NCI-H226 (cell line): ENCODE measurements around the gene TSPAN9.

Source experiments
- DNase-seq: peaks from one replicate; pipeline ENCODE4 v3.0.0-alpha.2; 2015

TSPAN9 gene

GRCh38 chr12:3168223-3169221 is 91.3 kb downstream of the TSPAN9 start:
- peak; percentile 92 for DNase-seq

DNA sequence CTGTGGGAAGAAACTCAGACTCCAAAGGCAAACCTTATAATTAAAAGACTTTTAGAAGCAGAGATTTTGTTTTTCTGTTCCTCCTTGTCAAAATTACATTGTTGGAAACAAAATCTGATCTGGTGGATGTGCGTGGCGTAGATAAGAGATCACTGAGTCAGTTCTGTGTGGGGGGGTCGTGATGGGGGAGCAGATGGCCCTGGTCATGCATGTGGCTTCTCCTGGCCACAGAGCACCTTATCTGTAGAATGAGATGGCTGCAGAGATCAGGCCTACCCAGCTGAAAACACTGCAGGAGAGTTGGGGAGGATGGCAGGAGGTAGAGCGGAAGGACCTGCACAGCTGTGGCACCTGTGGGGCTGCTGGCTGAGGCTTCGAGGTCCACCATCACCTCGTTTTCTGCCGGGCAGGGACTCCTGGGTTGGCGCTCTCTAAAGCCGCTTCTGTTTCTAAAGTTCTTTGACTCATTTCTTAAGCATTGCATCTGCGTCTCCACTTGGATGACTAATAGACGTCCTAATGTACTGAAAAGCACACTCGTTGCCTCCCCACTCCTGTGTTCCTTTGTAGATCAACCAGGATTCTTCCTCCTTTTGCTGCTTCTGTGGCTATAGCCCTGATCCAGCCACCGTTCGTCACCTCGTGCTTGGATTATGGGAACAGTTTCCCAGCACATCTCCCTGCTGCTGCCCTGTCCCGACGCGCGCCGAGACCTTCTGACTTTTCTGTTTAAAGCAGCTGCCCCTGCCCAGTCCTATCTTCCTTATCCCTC is 93.4 kb downstream of the TSPAN9 start:
- DNase-seq, result peak; percentile 90

DNA sequence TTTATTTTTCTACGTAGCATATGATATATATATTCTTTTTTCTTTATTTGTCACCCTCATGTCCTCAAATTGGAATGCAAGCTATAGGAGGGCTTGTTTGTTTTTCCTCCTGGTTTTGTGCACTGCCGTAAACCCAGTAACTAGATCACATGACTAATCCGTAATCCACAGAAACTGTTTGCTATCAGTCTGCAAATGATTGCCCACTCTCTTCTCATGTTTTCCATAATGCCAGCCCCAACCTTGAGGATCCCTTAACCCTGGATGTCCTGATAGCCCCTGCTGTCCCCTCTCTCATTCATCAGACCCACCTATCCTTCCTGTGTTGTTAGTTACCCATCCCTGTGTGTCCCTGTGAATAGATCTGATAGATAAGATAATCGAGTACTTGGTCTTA is 94.0 kb downstream of the TSPAN9 start:
- no peak for DNase-seq

DNA sequence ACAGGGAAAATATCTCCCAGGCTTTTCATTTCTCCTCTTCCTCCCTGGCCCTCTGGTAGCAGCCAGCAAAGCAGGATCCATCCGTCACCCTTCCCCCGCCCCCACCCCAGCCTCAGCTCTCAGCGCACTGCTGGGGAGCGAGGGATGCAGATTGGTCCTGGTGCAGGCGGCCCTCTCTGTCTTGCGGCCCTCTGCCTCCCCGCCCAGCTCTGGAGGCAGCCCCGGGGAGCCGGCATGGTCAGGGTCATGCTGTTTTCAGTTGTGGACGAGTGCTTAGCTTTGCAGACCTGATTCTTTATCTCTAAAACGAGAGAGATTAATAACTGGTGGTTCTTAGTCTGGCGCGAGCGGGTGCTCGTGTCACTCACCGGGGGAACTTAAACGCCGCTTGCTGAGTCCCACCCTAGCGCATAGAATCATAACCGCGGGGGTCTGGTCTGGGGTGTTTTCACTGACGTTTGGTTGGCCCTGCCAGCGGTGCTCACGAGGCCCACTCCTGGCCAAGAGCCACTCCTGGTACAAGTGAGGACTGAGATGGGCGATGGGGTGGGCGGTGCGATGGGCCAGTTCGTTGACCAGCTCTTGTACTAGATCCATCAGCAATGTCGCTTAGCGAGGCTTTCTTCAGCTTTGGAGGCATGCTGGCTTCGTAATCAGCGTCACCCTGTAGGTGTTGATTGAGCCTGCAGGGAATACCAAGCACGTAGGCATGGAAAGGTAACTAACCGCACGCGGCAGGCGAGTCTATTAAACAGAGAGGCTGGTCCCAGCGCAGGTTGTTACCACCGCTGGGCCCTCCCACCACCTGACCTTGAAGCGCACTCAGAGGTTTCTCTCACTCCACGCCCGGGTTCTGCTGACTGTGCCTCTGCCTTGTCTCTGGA is 95.2 kb downstream of the TSPAN9 start:
- no peak for DNase-seq

GRCh38 chr12:3173008-3173553 is 95.9 kb downstream of the TSPAN9 start:
- no peak for DNase-seq

DNA sequence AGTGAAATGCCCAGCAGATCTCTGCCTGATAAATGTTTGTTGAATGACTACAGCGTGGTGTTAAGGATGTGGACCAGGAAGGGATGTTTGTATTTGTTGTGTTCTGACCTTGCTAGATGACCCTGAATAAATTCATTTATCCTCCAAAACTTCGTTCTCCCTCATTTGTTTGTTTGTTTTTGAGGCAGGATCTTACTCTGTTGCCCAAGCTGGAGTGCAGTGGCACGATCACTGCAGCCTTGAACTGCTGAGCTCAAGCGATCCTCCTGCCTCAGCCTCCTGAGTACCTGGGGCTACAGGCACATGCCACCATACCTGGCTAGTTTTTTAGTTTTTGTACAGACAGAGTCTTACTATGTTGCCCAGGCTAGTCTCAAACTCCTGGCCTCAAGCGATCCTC is 96.7 kb downstream of the TSPAN9 start:
- no peak for DNase-seq

DNA sequence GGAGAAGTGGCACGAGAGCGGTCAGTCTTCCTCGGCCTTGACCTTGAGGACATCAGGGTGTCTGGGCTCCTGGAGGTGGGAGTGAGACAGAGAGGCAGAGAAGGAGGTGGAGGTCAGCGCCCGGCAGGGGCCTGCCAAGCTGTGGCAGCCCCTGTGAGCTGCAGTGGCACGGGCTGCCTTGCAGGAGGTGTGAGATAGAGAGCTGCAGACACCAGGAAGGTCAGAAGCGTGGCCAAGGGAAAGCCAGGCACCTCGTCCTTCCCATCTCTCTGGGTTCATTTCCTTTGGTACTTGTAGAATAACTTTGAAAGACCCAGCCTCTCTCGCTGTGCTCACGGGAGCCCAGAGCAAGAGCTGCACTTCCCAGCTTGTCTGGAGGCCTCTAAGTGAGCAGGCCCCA is 98.1 kb downstream of the TSPAN9 start:
- no peak for DNase-seq

DNA sequence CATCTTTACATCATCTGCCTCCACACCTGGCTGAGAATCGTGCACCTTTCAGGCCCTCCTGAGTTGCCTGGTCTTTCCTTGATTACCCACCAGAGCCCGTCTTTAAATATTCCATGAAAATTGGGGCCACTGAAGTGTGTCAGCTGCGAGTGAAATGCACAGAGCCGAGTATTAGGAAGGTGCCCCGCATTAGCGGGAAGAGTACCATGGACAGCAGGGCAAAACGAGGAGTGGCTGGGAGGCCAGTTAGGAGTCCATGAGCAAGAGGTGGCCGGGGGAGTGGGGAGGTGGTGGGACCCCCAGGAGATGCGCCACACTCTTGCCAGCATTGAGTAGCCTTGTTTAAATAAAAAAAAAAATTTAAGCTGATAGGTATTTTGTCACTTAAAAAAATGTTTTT is 99.6 kb downstream of the TSPAN9 start:
- DNase-seq, result no peak

GRCh38 chr12:3177778-3178425 is 100.7 kb downstream of the TSPAN9 start:
- no peak for DNase-seq

DNA sequence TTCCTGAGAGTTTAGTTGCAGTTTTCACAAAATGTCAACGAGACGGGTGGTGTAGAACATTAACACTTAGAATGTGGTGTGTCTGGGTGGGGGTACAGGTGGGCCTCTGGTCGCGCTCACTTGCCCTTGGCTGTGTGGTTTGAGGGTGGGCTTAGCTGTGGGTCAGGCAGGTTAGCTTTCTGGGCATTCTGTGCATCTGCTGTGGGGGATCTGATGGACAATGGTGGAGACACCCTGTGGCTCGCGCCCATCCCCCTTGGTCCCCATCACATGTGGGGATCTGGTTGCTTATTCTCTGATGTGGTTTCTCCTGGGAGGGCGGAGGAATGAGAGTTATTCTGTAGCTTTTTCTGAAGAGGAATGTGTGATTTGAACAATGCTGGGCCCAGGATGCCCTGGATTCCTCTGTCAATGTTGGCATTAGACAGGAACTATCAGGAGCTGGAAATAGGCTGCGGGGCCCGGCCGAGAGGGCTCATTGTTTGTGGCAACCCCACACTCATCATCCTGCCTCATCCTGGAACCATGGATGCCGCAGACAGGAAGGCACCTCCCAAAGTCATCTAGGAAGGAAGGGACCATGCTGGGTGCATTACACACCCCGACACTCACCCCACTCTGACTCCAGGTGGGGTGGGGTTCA is 101.6 kb downstream of the TSPAN9 start:
- no peak for DNase-seq

DNA sequence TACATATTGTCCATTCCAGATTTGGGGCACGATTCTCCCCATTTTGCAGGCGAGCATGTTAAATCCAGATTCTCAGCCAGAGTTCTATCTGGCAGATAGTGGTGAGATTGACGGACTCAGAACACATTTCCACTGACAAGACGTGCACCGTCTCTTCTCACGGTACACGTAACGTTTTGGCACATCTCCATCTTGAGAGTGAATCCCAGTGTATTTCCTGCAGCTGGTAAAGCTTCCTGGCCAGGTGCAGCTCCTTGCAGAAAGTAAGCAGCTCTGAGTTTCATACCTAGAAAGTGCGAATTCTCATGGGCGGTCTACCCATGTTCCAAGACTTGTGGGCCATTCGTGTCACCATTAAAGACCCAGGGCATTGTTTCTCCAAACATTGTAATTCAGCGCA is 102.6 kb downstream of the TSPAN9 start:
- no peak for DNase-seq

- DNase-seq, result no peak
Observed at GRCh38 chr12:3182426-3182825, 105.2 kb downstream of the TSPAN9 start.

- DNase-seq, result no peak
Observed at GRCh38 chr12:3184485-3184884, 107.3 kb downstream of the TSPAN9 start.

DNA sequence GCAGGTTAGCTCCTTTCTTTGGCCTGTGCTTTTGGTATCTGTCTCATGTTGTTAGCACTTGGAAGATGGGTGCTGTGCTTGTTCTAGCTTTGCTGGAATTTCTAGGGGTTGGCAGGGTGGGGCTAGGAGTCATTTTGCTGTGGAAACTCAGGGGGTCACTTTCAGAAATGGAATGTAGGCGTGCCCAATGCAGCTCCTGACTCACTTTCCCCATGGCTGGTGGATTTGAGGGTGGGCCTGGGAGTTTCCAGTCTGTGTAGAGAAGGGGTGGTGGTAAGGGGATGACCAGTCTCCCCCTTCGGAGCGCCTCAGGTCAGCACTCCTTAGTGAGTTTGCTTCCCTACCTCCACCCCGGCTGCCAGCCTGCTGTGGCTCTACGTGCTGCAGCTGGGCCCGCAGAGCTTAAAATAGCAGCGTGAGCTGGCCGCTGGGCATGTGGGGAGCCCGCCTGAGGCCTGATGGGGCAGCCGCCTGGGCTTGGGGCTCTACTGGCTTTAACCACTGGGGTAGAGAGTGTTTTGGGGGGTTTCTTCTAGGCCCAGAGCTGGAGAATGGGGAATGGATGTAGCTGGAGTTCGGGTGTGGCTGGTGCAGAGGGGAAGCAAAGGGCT is 108.2 kb downstream of the TSPAN9 start:
- DNase-seq, result no peak

DNA sequence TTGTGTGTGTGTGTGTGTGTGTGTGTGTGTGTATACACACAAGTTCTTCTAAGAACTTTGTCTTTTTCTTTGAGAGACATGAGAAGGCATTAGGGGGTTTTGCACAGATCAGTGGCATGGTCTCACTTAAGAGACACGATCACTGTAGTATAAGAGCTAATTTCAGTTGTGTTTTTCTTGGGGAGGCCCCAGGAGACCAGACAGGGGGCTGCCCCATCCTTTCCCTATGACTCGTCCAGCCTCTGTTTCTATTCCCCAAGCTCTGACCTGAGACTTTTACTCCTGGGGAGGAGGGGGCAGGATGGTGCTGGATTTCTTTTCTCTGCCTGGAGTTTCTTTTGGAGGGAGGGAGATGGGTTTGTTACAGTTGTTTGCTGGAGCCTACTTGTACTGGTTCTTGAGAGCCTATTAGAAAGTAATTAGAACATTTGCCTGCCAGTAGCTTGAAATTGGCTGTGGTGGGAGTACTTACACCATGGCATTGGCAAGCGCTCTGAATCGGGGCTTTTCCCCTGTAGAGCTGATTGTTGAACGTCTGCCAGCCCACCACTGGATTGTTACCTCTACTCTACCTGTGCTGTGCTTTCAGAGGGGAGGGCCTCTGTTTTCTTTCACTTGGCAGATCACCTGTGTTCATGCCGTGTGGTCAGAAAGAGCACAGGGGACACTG is 109.5 kb downstream of the TSPAN9 start:
- no peak for DNase-seq

DNA sequence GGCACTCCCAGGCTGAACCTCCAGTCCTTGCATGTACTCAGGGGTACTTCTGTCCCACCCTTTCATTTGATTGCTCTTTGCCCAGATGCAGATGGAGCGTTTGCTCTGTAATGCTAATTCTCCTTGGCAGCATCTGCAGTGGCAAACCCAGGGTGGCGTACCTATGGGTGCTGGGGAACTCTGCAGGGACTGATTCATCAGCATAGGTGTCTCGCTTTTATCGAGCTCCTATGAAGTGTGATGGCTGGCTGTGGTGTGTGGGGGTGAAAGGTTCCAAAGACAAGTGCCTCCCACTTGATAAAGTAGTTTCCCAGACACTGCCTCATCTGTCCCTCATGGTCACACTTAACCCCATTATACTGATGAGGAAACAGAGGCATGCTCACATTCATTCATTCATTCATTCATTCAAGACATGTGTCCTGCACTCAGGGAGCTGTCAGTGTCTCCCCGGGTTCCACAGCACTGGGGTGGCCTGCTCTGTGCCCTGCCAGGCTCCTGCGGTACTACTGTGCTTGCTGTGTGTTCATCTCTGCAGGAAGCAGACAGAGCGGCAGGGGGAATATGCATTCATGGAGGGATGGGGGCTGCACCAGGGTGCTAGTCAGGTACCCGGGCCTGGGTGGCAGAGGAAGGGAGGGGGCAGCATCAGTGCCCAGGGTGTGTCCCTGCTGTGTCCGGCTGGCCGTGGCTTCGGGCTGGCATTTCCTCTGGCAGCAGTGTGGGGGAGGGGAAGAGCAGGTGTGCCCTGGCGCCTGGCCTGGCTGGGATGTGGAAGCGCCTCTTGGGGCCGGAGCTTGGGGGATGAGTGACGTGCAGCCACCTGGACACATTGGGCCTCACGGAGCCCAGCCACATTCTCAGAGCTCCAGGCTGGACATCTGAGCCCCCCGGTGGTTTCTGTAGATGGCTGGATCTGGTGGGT is 110.9 kb downstream of the TSPAN9 start:
- DNase-seq, result no peak

DNA sequence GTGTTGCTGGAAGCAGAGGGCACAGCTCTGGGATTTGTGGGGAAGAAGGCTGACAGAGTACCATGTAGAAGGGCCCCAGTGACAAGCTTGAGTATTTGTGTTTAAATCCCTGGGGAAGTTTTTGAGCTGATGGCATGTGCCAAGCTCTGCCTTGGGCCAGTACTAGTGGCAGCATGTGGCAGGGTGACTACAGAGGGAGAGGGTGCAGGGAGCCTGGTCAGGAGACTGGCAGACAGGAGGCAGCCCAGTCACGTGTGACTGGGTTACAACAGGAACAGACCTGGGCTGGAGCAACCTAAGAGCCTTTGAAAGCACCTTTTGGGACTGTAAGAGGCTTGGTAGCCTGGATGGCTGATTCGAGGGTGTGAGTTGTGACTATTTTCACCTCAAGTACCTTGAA is 112.1 kb downstream of the TSPAN9 start:
- no peak for DNase-seq

- DNase-seq, result no peak
Observed at GRCh38 chr12:3190101-3190500, 112.9 kb downstream of the TSPAN9 start.

- no peak for DNase-seq
Observed at GRCh38 chr12:3191450-3191849, 114.3 kb downstream of the TSPAN9 start.
